ENCODE measurements around the gene GRIK3. TPM values are rescaled to one million over a fixed set of nuclear protein-coding genes. Genes with fewer than 3 reads are reported as not detected.

GRIK3 gene
- total and polyA plus RNA-seq, 2 of the 8 experiments (the other 6 are each of a cell fraction or from before 2014, with no cell fraction given), result 2.1 to 3.4 TPM

- no peak overlapping the region for H3K4me2 ChIP-seq (ENCODE audit: insufficient read depth in 1 of 2, low read depth in 2 of 2, low read length in 2 of 2)
- no peak overlapping the region for H3K14ac ChIP-seq (ENCODE audit: insufficient read length)
- no peak overlapping the region for H3K4me3 ChIP-seq (ENCODE audit: extremely low read depth in 1 of 4, insufficient read depth in 2 of 4, low read depth in 3 of 4, low read length in 4 of 4)
- peaks cover 0 to 6% (median 4%) of the 10 kb centered on the region in 4 experiments; a peak in 6 of 7 replicates for H3K27me3 ChIP-seq (replicated peaks in 1 of 4; ENCODE audit: control insufficient read depth in 3 of 4, extremely low read depth in 1 of 4, insufficient read depth in 3 of 4, low read length in 3 of 4)
- no peaks in the 10 kb centered on the region for H3K79me1 ChIP-seq (ENCODE audit: low read depth, low read length)
- peak overlapping the region; percentile 78 for H3K18ac ChIP-seq (ENCODE audit: extremely low read depth, low read length)
- WGBS, 2 experiments (ENCODE audit: extremely low coverage in 1 of 2, insufficient coverage in 1 of 2, insufficient read length in 1 of 2, insufficient replicate concordance in 2 of 2, low coverage in 1 of 2, low lambda C conversion rate in 2 of 2, missing lambda C conversion rate in 1 of 2), result 79% methylated on average over 2 of the region's 2 CpGs; no CpG with 5 or more reads in 1 of the 2 experiments
- peak overlapping the region; percentile 94; the same call in 1 of the 2 replicates for H2BK5ac ChIP-seq (ENCODE audit: low read depth, low read length)
- no peak for FAIRE-seq
- H3K4ac ChIP-seq (replicated peaks; ENCODE audit: insufficient read length, low read depth, low read length), result no peak overlapping the region
- no peak overlapping the region for H3K27ac ChIP-seq (ENCODE audit: low read depth, low read length)
- no peak for DNase-seq (ENCODE audit: low read depth in 1 of 2, low spot score in 2 of 2)
- H2BK20ac ChIP-seq (ENCODE audit: low read length), result peak overlapping the region; percentile 76; the same call in 1 of the 2 replicates
- peak overlapping the region; percentile 75; the same call in 1 of the 2 replicates for H2AK5ac ChIP-seq (ENCODE audit: low read depth, low read length)
- no peaks in the 10 kb centered on the region for H3K79me2 ChIP-seq (ENCODE audit: control insufficient read depth in 1 of 2, insufficient read depth in 2 of 2, low read length in 2 of 2)
- no peak overlapping the region for H4K8ac ChIP-seq (ENCODE audit: extremely low read depth, insufficient read depth, low read length)
- peaks cover 2% of the 10 kb centered on the region for H3K23me2 ChIP-seq (ENCODE audit: low read depth, low read length)
- no peaks in the 10 kb centered on the region for H3K9me3 ChIP-seq (ENCODE audit: insufficient read depth in 2 of 2, low read depth in 1 of 2, low read length in 1 of 2)
- H3K4me1 ChIP-seq (replicated peaks in 1 of 4; ENCODE audit: control insufficient read depth in 3 of 4, insufficient read depth in 4 of 4, low read length in 3 of 4), result peaks cover 26 to 63% (median 42%) of the 10 kb centered on the region in 4 experiments
- H4K20me1 ChIP-seq (replicated peaks in 1 of 2; ENCODE audit: control insufficient read depth in 1 of 2, insufficient read depth in 2 of 2, low read length in 2 of 2), result no peaks in the 10 kb centered on the region
- no peak overlapping the region for H4K5ac ChIP-seq (ENCODE audit: insufficient read length, low read depth, low read length)
- ChIA-PET POLR2A (ENCODE audit: partially characterized antibody) (no interaction called here), CTCF (ENCODE audit: partially characterized antibody) (interaction anchor here (0.6 to 1.8 kb wide), 5 partner anchors 34 to 465 kb away, joined by 3 to 5 read pairs (median 3); no protein-coding TSS in a partner anchor)
- H4K91ac ChIP-seq (replicated peaks; ENCODE audit: insufficient read length, low read length), result peak overlapping the region; percentile 56
- peak overlapping the region; percentile 96; the same call in 1 of the 2 replicates for H2BK12ac ChIP-seq (ENCODE audit: low read depth, low read length)
- no peak overlapping the region for H3K9ac ChIP-seq (replicated peaks in 1 of 4; ENCODE audit: extremely low read depth in 1 of 4, low read depth in 3 of 4, low read length in 3 of 4)
- no peak overlapping the region for H3K56ac ChIP-seq (replicated peaks; ENCODE audit: insufficient read length, low read depth, low read length)
- no peak overlapping the region for H2AFZ ChIP-seq (ENCODE audit: low read length)
- H3K36me3 ChIP-seq (ENCODE audit: control insufficient read depth in 2 of 4, insufficient read depth in 4 of 4, low read length in 3 of 4), result no peaks in the 10 kb centered on the region
- H2BK120ac ChIP-seq (replicated peaks; ENCODE audit: low read depth, low read length), result no peak overlapping the region
- no peak overlapping the region for H3K23ac ChIP-seq (ENCODE audit: insufficient read length)
- H2BK15ac ChIP-seq (ENCODE audit: low read length), result 0 out of 2 replicates have a peak overlapping the region, but pooled peaks have one; percentile 40
- TF ChIP-seq YY1 (IDR thresholded peaks at IDR 0.05; ENCODE audit: low read depth, low read length) (no peak), CREB1 (IDR thresholded peaks at IDR 0.05) (no peak), GABPA (IDR thresholded peaks at IDR 0.05; ENCODE audit: borderline replicate concordance, insufficient read depth, low read length) (no peak), SP2 (IDR thresholded peaks at IDR 0.05; ENCODE audit: low read length) (no peak), FOSL1 (IDR thresholded peaks at IDR 0.05; ENCODE audit: insufficient read depth, low read depth, low read length) (no peak), E2F6 (IDR thresholded peaks at IDR 0.05) (no peak), KDM4A (IDR thresholded peaks at IDR 0.05; ENCODE audit: low read depth, low read length, severe bottlenecking) (no peak), TCF12 (IDR thresholded peaks at IDR 0.05; ENCODE audit: low read depth, low read length) (no peak), SIX5 (IDR thresholded peaks at IDR 0.05; ENCODE audit: low read depth, low read length) (no peak), CBX8 (IDR thresholded peaks at IDR 0.05; ENCODE audit: borderline replicate concordance, low read depth, low read length) (no peak), BRCA1 (IDR thresholded peaks at IDR 0.05; ENCODE audit: low read depth, low read length) (no peak)
These were observed 7.2 kb upstream of the GRIK3 start for GRCh38 chr1:37041483-37041882.
